ENCODE results near the gene IGFLR1.

Gene IGFLR1

DNA sequence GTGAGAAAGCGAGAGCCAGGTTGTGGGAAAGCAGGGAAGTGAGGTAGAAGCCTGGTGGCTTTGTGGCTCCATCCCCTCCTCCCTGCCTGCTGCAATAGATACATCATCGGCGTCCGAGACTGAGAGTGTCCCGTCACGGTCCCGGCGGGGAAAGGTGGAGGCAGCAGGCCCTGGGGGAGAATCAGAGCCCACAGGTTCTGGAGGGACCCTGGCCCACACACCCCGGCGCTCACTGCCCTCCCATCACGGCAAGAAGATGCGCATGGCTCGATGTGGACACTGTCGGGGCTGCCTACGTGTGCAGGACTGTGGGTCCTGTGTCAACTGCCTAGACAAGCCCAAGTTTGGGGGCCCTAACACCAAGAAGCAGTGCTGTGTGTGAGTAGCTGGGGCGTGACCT is 19.4 kb downstream of the IGFLR1 start:
- no peak for DNase-seq

DNA sequence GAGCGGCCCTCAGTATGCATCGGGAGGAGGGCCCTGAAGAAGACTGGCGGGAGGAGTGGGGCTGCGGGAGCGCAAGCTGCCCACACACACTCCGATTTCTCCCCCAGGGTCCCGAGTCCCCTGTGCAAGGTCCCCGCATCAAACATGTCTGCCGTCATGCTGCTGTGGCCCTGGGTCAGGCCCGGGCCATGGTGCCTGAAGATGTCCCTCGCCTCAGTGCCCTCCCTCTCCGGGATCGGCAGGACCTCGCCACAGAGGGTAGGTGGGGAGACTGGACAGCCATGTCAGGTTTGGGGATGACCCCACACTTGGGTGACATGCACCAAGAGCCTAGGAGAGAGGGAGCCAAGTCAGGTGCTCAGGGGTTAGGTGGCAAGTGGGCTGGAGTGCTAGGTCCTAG is 19.8 kb downstream of the IGFLR1 start:
- no peak for DNase-seq

- no peak for DNase-seq
Observed at GRCh38 chr19:35721374-35721773, 20.9 kb downstream of the IGFLR1 start.

DNA sequence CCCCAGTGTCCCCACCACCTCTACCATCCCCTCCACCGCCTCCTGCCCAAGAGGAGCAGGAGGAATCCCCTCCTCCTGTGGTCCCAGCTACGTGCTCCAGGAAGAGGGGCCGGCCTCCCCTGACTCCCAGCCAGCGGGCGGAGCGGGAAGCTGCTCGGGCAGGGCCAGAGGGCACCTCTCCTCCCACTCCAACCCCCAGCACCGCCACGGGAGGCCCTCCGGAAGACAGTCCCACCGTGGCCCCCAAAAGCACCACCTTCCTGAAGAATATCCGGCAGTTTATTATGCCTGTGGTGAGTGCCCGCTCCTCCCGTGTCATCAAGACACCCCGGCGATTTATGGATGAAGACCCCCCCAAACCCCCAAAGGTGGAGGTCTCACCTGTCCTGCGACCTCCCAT is 21.6 kb downstream of the IGFLR1 start:
- no peak for DNase-seq

GRCh38 chr19:35720163-35720524 is 22.1 kb downstream of the IGFLR1 start:
- no peak for DNase-seq

- no peak for DNase-seq
Observed at GRCh38 chr19:35719402-35720162, 22.7 kb downstream of the IGFLR1 start.

- no peak for DNase-seq
Observed at GRCh38 chr19:35718345-35719041, 23.8 kb downstream of the IGFLR1 start.

- peak in 1 of 2 experiments; percentile 98 for DNase-seq
Observed at GRCh38 chr19:35717665-35718344, 24.4 kb downstream of the IGFLR1 start, which contains the start of gene KMT2B. TSS of gene KMT2B (plus strand) at chr19:35718003. CDS start at chr19:35718019, 16 bp downstream.

- peak; percentile 74 to 93 for DNase-seq
Observed at GRCh38 chr19:35716801-35717664, 25.2 kb downstream of the IGFLR1 start.

GRCh38 chr19:35715981-35716800 is 26.1 kb downstream of the IGFLR1 start:
- no peak for DNase-seq

DNA sequence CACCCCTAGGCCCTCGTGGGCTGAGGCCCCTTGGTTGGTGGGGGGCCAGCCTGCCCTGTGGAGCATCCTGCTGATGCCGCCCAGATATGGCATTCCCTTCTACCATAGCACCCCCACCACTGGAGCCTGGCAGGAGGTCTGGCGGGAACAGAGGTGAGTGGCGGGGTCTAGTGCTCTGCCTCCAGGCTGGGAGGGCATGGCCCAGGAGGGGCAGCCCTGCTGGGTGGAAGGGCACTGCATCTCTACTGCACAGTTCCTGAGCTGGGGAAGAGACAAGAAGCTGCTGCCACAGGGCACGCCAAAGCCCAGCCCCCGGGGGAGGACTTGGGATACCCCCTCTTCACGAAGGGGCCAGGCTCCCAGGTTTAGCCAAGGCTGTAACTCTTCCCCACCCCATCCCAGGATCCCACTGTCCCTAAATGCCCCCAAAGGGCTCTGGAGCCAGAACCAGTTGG is 26.9 kb downstream of the IGFLR1 start:
- no peak for DNase-seq

- no peak for DNase-seq
Observed at GRCh38 chr19:35714601-35715354, 27.5 kb downstream of the IGFLR1 start.

- DNase-seq: no peak
Observed at GRCh38 chr19:35713904-35714495, 28.3 kb downstream of the IGFLR1 start.

DNA sequence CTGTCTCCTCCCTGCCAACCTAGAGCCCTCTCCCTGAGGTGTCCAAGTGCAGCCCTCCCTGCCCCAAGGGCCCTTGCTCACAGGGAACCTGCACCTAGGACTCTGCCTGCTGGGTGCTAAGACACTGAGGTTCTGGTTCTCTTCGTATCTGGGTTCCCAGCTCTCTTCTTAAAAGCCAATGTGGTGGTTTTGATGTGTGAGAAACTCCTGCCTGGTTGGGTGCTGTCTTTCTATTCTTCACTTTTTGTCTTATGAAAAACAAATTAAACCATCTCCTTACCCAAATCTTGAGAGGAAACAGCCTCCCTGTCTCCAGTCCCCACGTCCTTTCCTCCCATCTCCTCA is 28.8 kb downstream of the IGFLR1 start:
- no peak for DNase-seq

- no peak for DNase-seq
Observed at GRCh38 chr19:35712567-35713505, 29.4 kb downstream of the IGFLR1 start.

- DNase-seq: no peak
Observed at GRCh38 chr19:35710784-35711723, 31.2 kb downstream of the IGFLR1 start.

DNA sequence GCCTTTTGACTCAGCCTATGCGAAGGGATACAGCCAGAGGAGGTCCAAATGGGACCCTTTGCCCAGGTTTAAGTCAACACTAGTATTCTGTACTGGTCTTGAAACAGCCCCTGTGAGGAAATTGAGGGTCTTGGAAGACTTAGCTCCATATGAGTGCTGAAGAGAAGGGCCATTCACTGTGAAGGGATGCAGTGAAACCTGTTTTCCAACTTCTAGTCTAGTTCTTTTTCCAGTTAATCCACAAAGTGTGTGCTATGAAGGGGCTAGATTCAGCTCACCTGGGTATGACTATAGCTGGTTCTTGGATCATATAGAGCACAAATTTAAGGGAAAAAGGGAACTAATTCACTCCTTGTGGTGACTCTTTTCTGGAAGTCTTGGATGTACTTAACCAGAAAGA is 33.9 kb downstream of the IGFLR1 start:
- no peak for DNase-seq

- no peak for DNase-seq
Observed at GRCh38 chr19:35704218-35704617, 38.0 kb downstream of the IGFLR1 start, which contains the start of gene ZBTB32. TSS of gene ZBTB32 (plus strand) at chr19:35704558. CDS start at chr19:35714627, 10,069 bp downstream.
